NCI-H345 treated with DMSO at 0.1 percent for 48 hours (cell line): Measurements from ENCODE around the gene CLEC11A.

Source experiments
- DNase-seq: peaks from one replicate; lab custom pipeline; 2025; ENCODE audit not compliant: unreplicated experiment; lab: John Stamatoyannopoulos, UW

The CLEC11A gene

GRCh38 chr19:50703915-50704796 lies 19.0 kb upstream of the CLEC11A start:
- DNase-seq, result no peak

- DNase-seq, result no peak
These were observed 17.6 kb upstream of the CLEC11A start for GRCh38 chr19:50705422-50706019.

- DNase-seq, result no peak
These were observed 16.8 kb upstream of the CLEC11A start for GRCh38 chr19:50706387-50706786.

- DNase-seq, result no peak
These were observed 14.8 kb upstream of the CLEC11A start for GRCh38 chr19:50708179-50708879.

GRCh38 chr19:50710094-50710493 lies 13.1 kb upstream of the CLEC11A start:
- no peak for DNase-seq

GRCh38 chr19:50710612-50711011 lies 12.6 kb upstream of the CLEC11A start:
- DNase-seq, result no peak

- DNase-seq, result no peak
These were observed 12.0 kb upstream of the CLEC11A start for GRCh38 chr19:50711196-50711595.

GRCh38 chr19:50711805-50712204 lies 11.4 kb upstream of the CLEC11A start:
- no peak for DNase-seq

- no peak for DNase-seq
These were observed 10.3 kb upstream of the CLEC11A start for GRCh38 chr19:50712833-50713232.

- DNase-seq, result no peak
These were observed 9.5 kb upstream of the CLEC11A start for GRCh38 chr19:50713556-50714236.

- DNase-seq, result no peak
These were observed 6.8 kb upstream of the CLEC11A start for GRCh38 chr19:50716178-50717025.

GRCh38 chr19:50717026-50717723 lies 6.0 kb upstream of the CLEC11A start:
- DNase-seq, result no peak

- no peak for DNase-seq
These were observed 5.3 kb upstream of the CLEC11A start for GRCh38 chr19:50717891-50718254.

- no peak for DNase-seq
These were observed 4.7 kb upstream of the CLEC11A start for GRCh38 chr19:50718255-50719118.

- no peak for DNase-seq
These were observed 4.1 kb upstream of the CLEC11A start for GRCh38 chr19:50719119-50719435.

GRCh38 chr19:50719566-50719965 lies 3.6 kb upstream of the CLEC11A start, which contains the start of gene SHANK1:
Gene SHANK1 (minus strand): TSS chr19:50719802. CDS start chr19:50716919, 2,883 bp downstream.
- no peak for DNase-seq

- no peak for DNase-seq
These were observed 2.8 kb upstream of the CLEC11A start for GRCh38 chr19:50720181-50720920.

GRCh38 chr19:50720921-50721381 lies 2.2 kb upstream of the CLEC11A start:
- no peak for DNase-seq
